ENCODE measurements around the gene LPAR2.

Gene LPAR2

DNA sequence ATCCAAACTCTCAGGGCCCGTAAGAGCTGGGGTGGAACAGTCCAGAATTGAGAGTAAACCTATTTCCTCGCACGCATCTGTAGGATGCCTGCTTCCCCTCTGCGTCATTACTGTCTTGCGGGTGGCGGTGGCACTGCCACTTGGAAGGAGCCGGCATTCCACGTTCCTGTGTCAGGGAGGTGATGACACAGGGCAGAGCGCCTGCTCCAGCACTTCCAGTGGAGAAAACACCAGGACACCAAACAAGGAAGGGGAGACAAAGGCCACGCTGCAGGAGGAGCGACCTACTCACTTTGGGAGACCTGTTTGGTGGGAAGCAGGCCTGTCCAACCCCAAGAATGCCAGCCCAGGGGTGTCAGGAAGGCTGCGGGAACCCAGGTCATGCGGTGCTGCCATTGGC, 46.6 kb downstream of the LPAR2 start:
- H3K4me3 ChIP-seq (ENCODE audit: low read depth, low read length), result no peak overlapping the region
- TF ChIP-seq, protein P1, sequence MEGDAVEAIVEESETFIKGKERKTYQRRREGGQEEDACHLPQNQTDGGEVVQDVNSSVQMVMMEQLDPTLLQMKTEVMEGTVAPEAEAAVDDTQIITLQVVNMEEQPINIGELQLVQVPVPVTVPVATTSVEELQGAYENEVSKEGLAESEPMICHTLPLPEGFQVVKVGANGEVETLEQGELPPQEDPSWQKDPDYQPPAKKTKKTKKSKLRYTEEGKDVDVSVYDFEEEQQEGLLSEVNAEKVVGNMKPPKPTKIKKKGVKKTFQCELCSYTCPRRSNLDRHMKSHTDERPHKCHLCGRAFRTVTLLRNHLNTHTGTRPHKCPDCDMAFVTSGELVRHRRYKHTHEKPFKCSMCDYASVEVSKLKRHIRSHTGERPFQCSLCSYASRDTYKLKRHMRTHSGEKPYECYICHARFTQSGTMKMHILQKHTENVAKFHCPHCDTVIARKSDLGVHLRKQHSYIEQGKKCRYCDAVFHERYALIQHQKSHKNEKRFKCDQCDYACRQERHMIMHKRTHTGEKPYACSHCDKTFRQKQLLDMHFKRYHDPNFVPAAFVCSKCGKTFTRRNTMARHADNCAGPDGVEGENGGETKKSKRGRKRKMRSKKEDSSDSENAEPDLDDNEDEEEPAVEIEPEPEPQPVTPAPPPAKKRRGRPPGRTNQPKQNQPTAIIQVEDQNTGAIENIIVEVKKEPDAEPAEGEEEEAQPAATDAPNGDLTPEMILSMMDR (IDR thresholded peaks at IDR 0.05; ENCODE audit: borderline replicate concordance, insufficient read depth, low read depth, low read length), result no peak

DNA sequence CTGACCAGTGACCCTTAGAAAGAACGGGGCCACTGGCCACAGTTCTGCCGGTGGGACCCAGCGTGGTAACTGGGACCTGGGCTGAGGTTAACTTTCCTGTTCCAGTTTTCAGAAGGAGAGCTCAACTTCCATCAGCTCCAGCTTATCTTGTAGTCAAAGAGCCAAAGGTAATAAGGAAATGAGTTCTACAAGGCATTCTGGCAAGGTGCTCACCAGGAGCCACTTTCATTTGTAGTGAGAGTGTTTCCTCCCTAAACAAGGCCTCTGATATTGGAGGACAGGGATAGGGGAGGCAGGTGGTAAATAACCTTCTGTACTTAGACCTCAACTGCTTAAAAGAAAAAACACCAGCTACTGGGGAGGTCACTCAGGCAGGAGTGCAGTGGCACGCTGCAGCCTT, 47.6 kb downstream of the LPAR2 start:
- TF ChIP-seq, protein P1 (IDR thresholded peaks at IDR 0.05; ENCODE audit: borderline replicate concordance, insufficient read depth, low read depth, low read length), result no peak
- no peak overlapping the region for H3K4me3 ChIP-seq (ENCODE audit: low read depth, low read length)

DNA sequence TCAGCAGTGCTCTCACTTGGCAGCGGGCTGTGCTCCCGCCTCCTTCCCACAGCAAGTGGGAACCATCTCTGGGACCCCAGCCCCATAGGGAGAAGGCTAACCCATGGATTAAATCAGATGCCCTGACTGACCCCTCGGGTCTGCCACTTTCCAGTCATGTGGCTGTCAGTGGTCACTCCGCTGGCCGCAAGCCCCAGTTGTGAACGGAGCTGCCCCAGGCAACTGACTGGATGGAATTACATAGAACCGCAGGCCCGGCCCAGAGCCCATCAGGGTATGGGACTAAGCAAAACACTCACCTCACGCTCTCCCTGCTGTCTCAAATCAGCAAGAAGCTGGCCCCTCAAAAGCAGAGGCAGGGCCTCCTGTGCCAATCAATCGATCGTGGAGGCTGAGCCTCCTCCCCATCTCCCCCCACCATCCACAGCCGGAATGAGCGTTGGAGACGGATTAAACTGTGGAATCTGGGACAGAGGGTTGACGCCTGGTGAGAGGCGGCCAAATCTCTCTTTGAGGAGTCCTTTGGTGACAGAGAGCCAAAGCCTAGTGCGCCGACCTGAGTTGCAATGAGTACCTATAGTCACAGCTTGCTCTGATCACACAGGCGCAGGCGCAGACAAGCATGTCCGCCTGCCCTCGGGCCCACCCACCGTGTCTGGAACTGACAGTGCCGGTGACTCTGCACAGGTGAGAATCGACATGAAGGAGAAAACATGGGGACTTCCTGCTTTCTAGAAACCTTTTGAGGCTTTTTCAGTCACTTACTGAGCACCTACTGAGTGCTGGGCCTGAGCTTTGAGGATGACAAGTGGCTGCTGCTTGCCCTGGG, 48.3 kb downstream of the LPAR2 start:
- no peak overlapping the region for H3K4me3 ChIP-seq (ENCODE audit: low read depth, low read length)
- TF ChIP-seq, protein P1 (IDR thresholded peaks at IDR 0.05; ENCODE audit: borderline replicate concordance, insufficient read depth, low read depth, low read length), result no peak

DNA sequence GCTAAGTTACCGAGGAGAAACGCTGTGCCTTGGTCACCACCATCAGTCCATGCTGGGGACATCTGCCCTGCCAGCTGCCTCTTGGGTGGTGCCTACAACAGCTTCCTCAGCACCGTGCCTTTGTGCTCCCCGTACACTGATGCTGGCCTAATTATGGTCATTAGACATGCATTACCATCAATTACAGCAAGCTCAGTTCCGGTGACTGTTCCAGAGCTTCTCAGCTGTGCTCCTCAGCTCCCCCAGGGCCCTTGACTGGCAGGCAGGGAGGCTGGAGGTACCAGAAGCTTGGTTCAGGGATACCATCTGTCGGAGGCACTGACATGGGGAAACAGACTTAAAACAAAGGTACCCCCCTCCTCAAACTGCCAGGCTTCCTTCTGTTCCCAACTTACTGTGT, 49.8 kb downstream of the LPAR2 start:
- TF ChIP-seq, protein P1 (IDR thresholded peaks at IDR 0.05; ENCODE audit: borderline replicate concordance, insufficient read depth, low read depth, low read length), result no peak
- no peak overlapping the region for H3K4me3 ChIP-seq (ENCODE audit: low read depth, low read length)

DNA sequence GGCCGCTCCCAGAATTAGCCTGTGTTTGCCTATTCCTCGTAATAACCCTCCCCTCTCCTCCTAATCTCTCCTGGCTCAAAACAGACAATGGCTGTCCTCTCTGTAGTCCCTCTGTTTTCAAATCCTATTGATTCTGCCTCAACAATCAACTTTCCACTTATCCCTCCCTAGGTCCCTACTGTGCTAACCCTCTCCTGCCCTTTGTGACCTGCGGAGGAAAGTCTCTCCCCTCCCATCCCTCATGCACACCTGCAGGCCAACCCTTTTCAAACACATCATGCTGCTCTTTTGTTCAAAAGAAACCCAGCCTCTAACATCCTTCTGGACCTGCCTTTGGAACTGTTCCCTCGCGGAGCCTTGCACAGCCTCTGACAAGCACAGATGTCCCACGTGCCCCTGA, 52.6 kb downstream of the LPAR2 start:
- no peak overlapping the region for H3K4me3 ChIP-seq (ENCODE audit: low read depth, low read length)
- TF ChIP-seq, protein P1 (IDR thresholded peaks at IDR 0.05; ENCODE audit: borderline replicate concordance, insufficient read depth, low read depth, low read length), result no peak

Measured in GM12875 (cell line).